H9 (cell line): Measurements from ENCODE around the gene IGSF10. TPM values are rescaled to one million over a fixed set of nuclear protein-coding genes. Genes with fewer than 3 reads are reported as not detected.

Experiments used
- DNase-seq: peaks from one replicate; pipeline ENCODE4 v3.0.0-alpha.2; 2017
- H2AFZ ChIP-seq: one replicate; pipeline ENCODE4 v1.6.1; 2013; ENCODE audit warnings: mild to moderate bottlenecking, low read length, control low read depth, moderate library complexity
- H2AK5ac ChIP-seq: 2 replicates; pipeline ENCODE4 v1.6.1; 2013; ENCODE audit warnings: low read length, control low read depth, mixed read lengths; ENCODE audit not compliant: insufficient read length
- H2BK120ac ChIP-seq: one replicate; pipeline ENCODE4 v1.6.1; 2013; ENCODE audit warnings: low read depth, mild to moderate bottlenecking, low read length, control low read depth, inconsistent platforms; ENCODE audit not compliant: poor library complexity, severe bottlenecking
- H2BK12ac ChIP-seq: 2 replicates; pipeline ENCODE4 v1.6.1; 2013; ENCODE audit warnings: low read length, control low read depth, mixed read lengths, low read depth; ENCODE audit not compliant: insufficient read length
- H2BK15ac ChIP-seq: 2 replicates; pipeline ENCODE4 v1.6.1; 2013; ENCODE audit warnings: low read depth, low read length, control low read depth
- H2BK20ac ChIP-seq: one replicate; pipeline ENCODE4 v1.6.1; 2013; ENCODE audit warnings: low read depth, mild to moderate bottlenecking, low read length, control low read depth, inconsistent platforms; ENCODE audit not compliant: poor library complexity, severe bottlenecking
- H2BK5ac ChIP-seq: 2 replicates; pipeline ENCODE4 v1.6.1; 2013; ENCODE audit warnings: low read length, control low read depth, mixed read lengths; ENCODE audit not compliant: insufficient read length
- H3K14ac ChIP-seq: 2 replicates; pipeline ENCODE4 v1.6.1; 2013; ENCODE audit warnings: low read length, control low read depth; ENCODE audit not compliant: insufficient read depth
- H3K18ac ChIP-seq: 2 replicates; pipeline ENCODE4 v1.6.1; 2013; ENCODE audit warnings: low read depth, mild to moderate bottlenecking, mixed read lengths, low read length, control low read depth; ENCODE audit not compliant: insufficient read length
- H3K23ac ChIP-seq: 2 replicates; pipeline ENCODE4 v1.6.1; 2013; ENCODE audit warnings: low read length, control low read depth, mixed read lengths, low read depth; ENCODE audit not compliant: insufficient read length
- H3K23me2 ChIP-seq: 2 replicates; pipeline ENCODE4 v1.6.1; 2013; ENCODE audit warnings: low read depth, mild to moderate bottlenecking, mixed read lengths, low read length, control low read depth; ENCODE audit not compliant: insufficient read length, poor library complexity, severe bottlenecking
- H3K27ac ChIP-seq: 2 replicates; pipeline ENCODE4 v1.5.1; 2013; ENCODE audit warnings: low read length, control low read depth, mixed read lengths, low read depth; ENCODE audit not compliant: insufficient read length
- H3K27me3 ChIP-seq: 2 replicates; pipeline ENCODE4 v1.6.1; 2013; ENCODE audit warnings: low read length, control low read depth, inconsistent platforms; ENCODE audit not compliant: insufficient read depth
- H3K4ac ChIP-seq: 2 replicates; pipeline ENCODE4 v1.6.1; 2013; ENCODE audit warnings: low read depth, mild to moderate bottlenecking, control low read depth, inconsistent platforms, low read length, moderate library complexity
- H3K4me1 ChIP-seq: 2 replicates; pipeline ENCODE4 v1.6.1; 2013; ENCODE audit warnings: low read length, control low read depth, inconsistent platforms; ENCODE audit not compliant: insufficient read depth
- H3K4me2 ChIP-seq: 2 replicates; pipeline ENCODE4 v1.6.1; 2013; ENCODE audit warnings: low read length, control low read depth, mixed read lengths; ENCODE audit not compliant: insufficient read length, insufficient read depth
- H3K56ac ChIP-seq: 2 replicates; pipeline ENCODE4 v1.6.1; 2013; ENCODE audit warnings: low read depth, mild to moderate bottlenecking, mixed read lengths, low read length, control low read depth; ENCODE audit not compliant: insufficient read length
- H3K79me1 ChIP-seq: 2 replicates; pipeline ENCODE4 v1.6.1; 2013; ENCODE audit warnings: low read depth, mild to moderate bottlenecking, moderate library complexity, low read length, control low read depth, inconsistent platforms; ENCODE audit not compliant: insufficient read depth, poor library complexity, severe bottlenecking
- H3K79me2 ChIP-seq: 2 replicates; pipeline ENCODE4 v1.6.1; 2013; ENCODE audit warnings: low read length, control low read depth, inconsistent platforms; ENCODE audit not compliant: insufficient read depth
- H3K9ac ChIP-seq: 2 replicates; pipeline ENCODE4 v1.6.1; 2013; ENCODE audit warnings: low read length, control low read depth, mixed read lengths; ENCODE audit not compliant: insufficient read length; ENCODE audit errors: extremely low read depth
- H3K9me3 ChIP-seq: one replicate; pipeline ENCODE4 v1.6.1; 2013; ENCODE audit warnings: low read depth, low read length, inconsistent platforms; ENCODE audit not compliant: control insufficient read depth
- H3T11ph ChIP-seq: one replicate; pipeline ENCODE4 v1.6.1; 2013; ENCODE audit warnings: mild to moderate bottlenecking, low read length, control low read depth, inconsistent platforms
- H4K20me1 ChIP-seq: one replicate; pipeline ENCODE4 v1.6.1; 2013; ENCODE audit not compliant: control insufficient read depth, insufficient read length, insufficient read depth
- H4K5ac ChIP-seq: 2 replicates; pipeline ENCODE4 v1.6.1; 2013; ENCODE audit warnings: low read depth, mild to moderate bottlenecking, mixed read lengths, low read length, control low read depth; ENCODE audit not compliant: insufficient read length
- H4K8ac ChIP-seq: replicated peaks from 2 replicates; pipeline ENCODE4 v1.6.1; 2013; ENCODE audit warnings: low read length, control low read depth, mixed read lengths, low read depth; ENCODE audit not compliant: insufficient read length
- H4K91ac ChIP-seq: 2 replicates; pipeline ENCODE4 v1.6.1; 2013; ENCODE audit warnings: low read depth, mild to moderate bottlenecking, moderate library complexity, mixed read lengths, low read length, control low read depth; ENCODE audit not compliant: insufficient read length
- H3K27ac Mint-ChIP-seq, 3 experiments: 2 replicates in 2 of 3; 3 replicates in 1 of 3; pipeline ENCODE4 v1.8.0; 2020 to 2021; ENCODE audit warnings: mixed read lengths in 3 of 3, mild to moderate bottlenecking in 1 of 3, moderate library complexity in 1 of 3
- H3K27me3 Mint-ChIP-seq: 2 replicates; pipeline ENCODE4 v1.8.0; 2021; ENCODE audit warnings: low read depth, mild to moderate bottlenecking, moderate library complexity, mixed read lengths
- H3K36me3 Mint-ChIP-seq, 3 experiments: 2 replicates in 2 of 3; 3 replicates in 1 of 3; pipeline ENCODE4 v1.8.0; 2020 to 2021; ENCODE audit warnings: low read depth in 3 of 3, mixed read lengths in 3 of 3; ENCODE audit not compliant: insufficient read depth in 1 of 3
- H3K4me1 Mint-ChIP-seq, 2 experiments: 2 replicates each; pipeline ENCODE4 v1.8.0; 2020; ENCODE audit warnings: mixed read lengths in 2 of 2
- H3K4me3 Mint-ChIP-seq, 2 experiments: 2 replicates in 1 of 2; 3 replicates in 1 of 2; pipeline ENCODE4 v1.8.0; 2020 to 2021; ENCODE audit warnings: mild to moderate bottlenecking in 2 of 2, mixed read lengths in 2 of 2, moderate library complexity in 1 of 2
- H3K9me3 Mint-ChIP-seq, 2 experiments: 2 replicates in 1 of 2; 3 replicates in 1 of 2; pipeline ENCODE4 v1.8.0; 2020; ENCODE audit warnings: mild to moderate bottlenecking in 2 of 2, mixed read lengths in 2 of 2, moderate library complexity in 1 of 2
- CTCF ChIP-seq: fragments of 200-600 bp; sonication (generic); conservative IDR thresholded peaks from 3 replicates; pipeline ENCODE4 v1.8.0; 2021; ENCODE audit warnings: antibody characterized with exemption, mild to moderate bottlenecking
- WGBS: extraction: QIAGEN DNeasy Blood & Tissue Kit; methylation state at CpG from one replicate; pipeline ENCODE4 v1.1.7; 2013; ENCODE audit warnings: missing lambda C conversion rate, low lambda C conversion rate, mixed read lengths; ENCODE audit not compliant: insufficient read length; ENCODE audit errors: extremely low coverage; 5-methylcytosine and 5-hydroxymethylcytosine counted together
- total RNA-seq: library from RNA; stranded (reverse); gene quantifications from 2 replicates; pipeline ENCODE4 v1.2.1, GENCODE V29; 2021

Gene IGSF10
- total RNA-seq, 1 experiment from 2014 or later: 0.20 TPM

GRCh38 chr3:151483488-151483887 lies 22.6 kb upstream of the IGSF10 start:
- H3K27me3 ChIP-seq: no peaks in the 10 kb centered on the region
- no peaks in the 10 kb centered on the region for H4K20me1 ChIP-seq
- no peak overlapping the region for H2AFZ ChIP-seq
- no peaks in the 10 kb centered on the region for H3K9me3 ChIP-seq
- no peak overlapping the region for H4K8ac ChIP-seq
- Mint-ChIP-seq H3K27me3 (no peaks in the 10 kb centered on the region), H3K4me1 (peaks cover 2 to 5% of the 10 kb centered on the region in 2 experiments), H3K4me3 (no peak overlapping the region), H3K27ac (no peak overlapping the region; a peak in 1 of 7 replicates), H3K36me3 (peaks cover 0 to 4% (median 0%) of the 10 kb centered on the region in 3 experiments; a peak in 2 of 7 replicates), H3K9me3 (peaks cover 0 to 3% of the 10 kb centered on the region in 2 experiments; a peak in 3 of 5 replicates)
- H2BK20ac ChIP-seq: no peak overlapping the region
- no peaks in the 10 kb centered on the region for H3K79me1 ChIP-seq
- H4K91ac ChIP-seq: no peak overlapping the region
- no peak overlapping the region for H2BK5ac ChIP-seq
- no peak for DNase-seq
- no peak overlapping the region for H2BK15ac ChIP-seq
- no peak overlapping the region for H2BK12ac ChIP-seq
- no peak overlapping the region for H3K14ac ChIP-seq
- no peak overlapping the region for H3K18ac ChIP-seq
- no peak overlapping the region for H3K23ac ChIP-seq
- no peak overlapping the region for H4K5ac ChIP-seq
- no peak overlapping the region for H2BK120ac ChIP-seq
- no peaks in the 10 kb centered on the region for H3K79me2 ChIP-seq
- H3T11ph ChIP-seq: no peak overlapping the region
- H3K27ac ChIP-seq: no peak overlapping the region
- H3K4ac ChIP-seq: no peak overlapping the region
- H2AK5ac ChIP-seq: no peak overlapping the region
- H3K9ac ChIP-seq: no peak overlapping the region
- no peak overlapping the region for H3K4me2 ChIP-seq
- no peaks in the 10 kb centered on the region for H3K4me1 ChIP-seq
- TF ChIP-seq CTCF: no peak
- no CpG with 5 or more reads among the region's 1 CpG for WGBS
- no peak overlapping the region for H3K56ac ChIP-seq
- H3K23me2 ChIP-seq: no peaks in the 10 kb centered on the region
